HEK293 (cell line): ENCODE results near the gene PIP4K2B.

Experiments
- GLIS2 ChIP-seq: fragments of 450-650 bp; formaldehyde crosslinking; IDR thresholded peaks from 2 replicates; pipeline ENCODE4 v1.5.1; 2016; ENCODE audit warnings: missing biosample characterization, missing genetic modification characterization
- WT1 ChIP-seq: fragments of 450-650 bp; formaldehyde crosslinking; IDR thresholded peaks from 2 replicates; pipeline ENCODE4 v1.5.1; 2016; ENCODE audit warnings: missing biosample characterization, missing genetic modification characterization
- ZNF155 ChIP-seq: fragments of 450-650 bp; formaldehyde crosslinking; IDR thresholded peaks from 2 replicates; pipeline ENCODE4 v1.5.1; 2016; ENCODE audit warnings: missing biosample characterization, missing genetic modification characterization
- ZNF211 ChIP-seq: fragments of 450-650 bp; formaldehyde crosslinking; IDR thresholded peaks from 2 replicates; pipeline ENCODE4 v1.5.1; 2016; ENCODE audit warnings: low read depth, missing biosample characterization, missing genetic modification characterization
- ZNF221 ChIP-seq: fragments of 450-650 bp; formaldehyde crosslinking; IDR thresholded peaks from 2 replicates; pipeline ENCODE4 v1.5.1; 2017; ENCODE audit warnings: missing biosample characterization, missing genetic modification characterization, borderline replicate concordance
- ZNF292 ChIP-seq: fragments of 450-650 bp; formaldehyde crosslinking; IDR thresholded peaks from 2 replicates; pipeline ENCODE4 v1.5.1; 2016; ENCODE audit warnings: low read depth, missing biosample characterization, missing genetic modification characterization, borderline replicate concordance
- ZNF311 ChIP-seq: fragments of 450-650 bp; formaldehyde crosslinking; IDR thresholded peaks from 2 replicates; pipeline ENCODE4 v1.5.1; 2017; ENCODE audit warnings: missing biosample characterization, missing genetic modification characterization, borderline replicate concordance
- ZNF335 ChIP-seq: fragments of 450-650 bp; formaldehyde crosslinking; conservative IDR thresholded peaks from 2 replicates; pipeline ENCODE4 v1.5.1; 2016; ENCODE audit warnings: missing biosample characterization, missing genetic modification characterization
- ZNF510 ChIP-seq: fragments of 450-650 bp; formaldehyde crosslinking; IDR thresholded peaks from 2 replicates; pipeline ENCODE4 v1.5.1; 2018; ENCODE audit warnings: mild to moderate bottlenecking, missing genetic modification characterization, missing biosample characterization; ENCODE audit not compliant: insufficient replicate concordance
- ZNF544 ChIP-seq: fragments of 450-650 bp; formaldehyde crosslinking; IDR thresholded peaks from 2 replicates; pipeline ENCODE4 v1.5.0; 2017; ENCODE audit warnings: missing biosample characterization, missing genetic modification characterization
- ZNF596 ChIP-seq: fragments of 450-650 bp; IDR thresholded peaks from 2 replicates; pipeline ENCODE4 v1.5.0; 2018; ENCODE audit warnings: missing biosample characterization, mild to moderate bottlenecking, missing genetic modification characterization, moderate library complexity
- ZNF626 ChIP-seq: fragments of 450-650 bp; sonication (Bioruptor Pico); formaldehyde crosslinking; IDR thresholded peaks from 2 replicates; pipeline ENCODE4 v1.5.1; 2018; ENCODE audit warnings: missing biosample characterization, missing genetic modification characterization, inconsistent platforms
- ZNF658 ChIP-seq: fragments of 450-650 bp; formaldehyde crosslinking; IDR thresholded peaks from 2 replicates; pipeline ENCODE4; 2016; ENCODE audit warnings: missing biosample characterization, missing genetic modification characterization
- ZNF701 ChIP-seq: fragments of 450-650 bp; formaldehyde crosslinking; IDR thresholded peaks from 2 replicates; pipeline ENCODE4 v1.5.1; 2016; ENCODE audit warnings: missing biosample characterization, missing genetic modification characterization
- ZNF776 ChIP-seq: fragments of 450-650 bp; formaldehyde crosslinking; IDR thresholded peaks from 2 replicates; pipeline ENCODE4 v1.5.0; 2017; ENCODE audit warnings: missing biosample characterization, missing genetic modification characterization, borderline replicate concordance
- ZNF785 ChIP-seq: fragments of 450-650 bp; formaldehyde crosslinking; IDR thresholded peaks from 2 replicates; pipeline ENCODE4 v1.5.1; 2016; ENCODE audit warnings: missing biosample characterization, missing genetic modification characterization
- ZNF837 ChIP-seq: fragments of 450-650 bp; formaldehyde crosslinking; IDR thresholded peaks from 2 replicates; pipeline ENCODE4 v1.5.1; 2016; ENCODE audit warnings: missing biosample characterization, missing genetic modification characterization
- TF ChIP-seq, protein P1 (sequence below): fragments of 450-650 bp; formaldehyde crosslinking; IDR thresholded peaks from 2 replicates; pipeline ENCODE4 v1.5.1; 2016; ENCODE audit warnings: missing biosample characterization, missing genetic modification characterization
- TF ChIP-seq, protein P2 (sequence below): sonication (generic); formaldehyde crosslinking; IDR thresholded peaks from 2 replicates; pipeline ENCODE4 v1.8.1; 2022; ENCODE audit warnings: mild to moderate bottlenecking, moderate library complexity, missing genetic modification reagents
- TF ChIP-seq, protein P3 (sequence below): fragments of 450-650 bp; formaldehyde crosslinking; IDR thresholded peaks from 2 replicates; pipeline ENCODE4 v1.5.1; 2016; ENCODE audit warnings: missing biosample characterization, missing genetic modification characterization, low read depth
- TF ChIP-seq, protein P4 (sequence below): fragments of 450-650 bp; formaldehyde crosslinking; IDR thresholded peaks from 2 replicates; pipeline ENCODE4 v1.5.1; 2017; ENCODE audit warnings: missing biosample characterization, missing genetic modification characterization
- TF ChIP-seq, protein P5 (sequence below): fragments of 450-650 bp; formaldehyde crosslinking; IDR thresholded peaks from 2 replicates; pipeline ENCODE4 v1.5.1; 2017; ENCODE audit warnings: missing biosample characterization, missing genetic modification characterization
- TF ChIP-seq, protein P6 (sequence below): fragments of 450-650 bp; formaldehyde crosslinking; IDR thresholded peaks from 2 replicates; pipeline ENCODE4 v1.5.1; 2016; ENCODE audit warnings: missing biosample characterization, missing genetic modification characterization
- TF ChIP-seq, protein P7 (sequence below): fragments of 450-650 bp; IDR thresholded peaks from 2 replicates; pipeline ENCODE4 v1.5.1; 2018; ENCODE audit warnings: missing biosample characterization, missing genetic modification characterization

PIP4K2B gene

DNA sequence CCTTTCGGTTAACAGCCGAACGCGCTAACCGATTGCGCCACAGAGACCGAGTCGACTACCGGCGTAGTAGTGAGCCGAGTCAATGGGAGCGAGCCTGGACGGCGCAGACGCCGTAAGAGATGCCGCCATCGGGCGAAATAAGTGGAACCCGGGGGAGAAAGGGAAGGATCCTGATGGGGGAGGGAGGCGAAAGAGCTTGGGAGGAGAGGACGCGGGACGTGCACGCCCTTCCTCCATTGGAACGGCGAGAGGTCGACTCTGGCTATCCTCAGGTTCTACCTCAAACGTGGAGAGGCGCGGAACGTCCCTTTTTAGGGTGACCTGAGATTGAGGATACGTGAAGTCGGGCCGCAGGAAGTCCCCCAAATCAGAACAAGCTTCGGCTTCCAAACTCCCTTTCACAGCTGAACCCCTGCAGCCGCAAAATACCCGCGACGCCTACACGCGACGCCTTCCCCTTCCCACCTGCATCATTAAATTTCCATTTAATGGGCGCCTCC is 47.5 kb downstream of the PIP4K2B start (continued):
- TF ChIP-seq, protein P1, sequence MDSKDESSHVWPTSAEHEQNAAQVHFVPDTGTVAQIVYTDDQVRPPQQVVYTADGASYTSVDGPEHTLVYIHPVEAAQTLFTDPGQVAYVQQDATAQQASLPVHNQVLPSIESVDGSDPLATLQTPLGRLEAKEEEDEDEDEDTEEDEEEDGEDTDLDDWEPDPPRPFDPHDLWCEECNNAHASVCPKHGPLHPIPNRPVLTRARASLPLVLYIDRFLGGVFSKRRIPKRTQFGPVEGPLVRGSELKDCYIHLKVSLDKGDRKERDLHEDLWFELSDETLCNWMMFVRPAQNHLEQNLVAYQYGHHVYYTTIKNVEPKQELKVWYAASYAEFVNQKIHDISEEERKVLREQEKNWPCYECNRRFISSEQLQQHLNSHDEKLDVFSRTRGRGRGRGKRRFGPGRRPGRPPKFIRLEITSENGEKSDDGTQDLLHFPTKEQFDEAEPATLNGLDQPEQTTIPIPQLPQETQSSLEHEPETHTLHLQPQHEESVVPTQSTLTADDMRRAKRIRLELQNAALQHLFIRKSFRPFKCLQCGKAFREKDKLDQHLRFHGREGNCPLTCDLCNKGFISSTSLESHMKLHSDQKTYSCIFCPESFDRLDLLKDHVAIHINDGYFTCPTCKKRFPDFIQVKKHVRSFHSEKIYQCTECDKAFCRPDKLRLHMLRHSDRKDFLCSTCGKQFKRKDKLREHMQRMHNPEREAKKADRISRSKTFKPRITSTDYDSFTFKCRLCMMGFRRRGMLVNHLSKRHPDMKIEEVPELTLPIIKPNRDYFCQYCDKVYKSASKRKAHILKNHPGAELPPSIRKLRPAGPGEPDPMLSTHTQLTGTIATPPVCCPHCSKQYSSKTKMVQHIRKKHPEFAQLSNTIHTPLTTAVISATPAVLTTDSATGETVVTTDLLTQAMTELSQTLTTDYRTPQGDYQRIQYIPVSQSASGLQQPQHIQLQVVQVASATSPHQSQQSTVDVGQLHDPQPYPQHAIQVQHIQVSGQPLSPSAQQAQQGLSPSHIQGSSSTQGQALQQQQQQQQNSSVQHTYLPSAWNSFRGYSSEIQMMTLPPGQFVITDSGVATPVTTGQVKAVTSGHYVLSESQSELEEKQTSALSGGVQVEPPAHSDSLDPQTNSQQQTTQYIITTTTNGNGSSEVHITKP (tag by site-specific recombination) = peak; percentile 88
- TF ChIP-seq ZNF658 (tag by site-specific recombination) (no peak), ZNF544 (tag by site-specific recombination) (no peak), ZNF785 (tag by site-specific recombination) (no peak), ZNF292 (tag by site-specific recombination) (no peak), ZNF155 (no peak), ZNF776 (tag by site-specific recombination) (no peak), WT1 (tag by site-specific recombination) (peak; percentile 31), ZNF837 (tag by site-specific recombination) (no peak), ZNF510 (tag by site-specific recombination) (no peak), ZNF335 (no peak; the same call in 1 of the 2 replicates), ZNF211 (tag by site-specific recombination) (no peak), ZNF701 (tag by site-specific recombination) (peak; percentile 31; the same call in 1 of the 2 replicates), GLIS2 (tag by site-specific recombination) (peak; percentile 74; the same call in 1 of the 2 replicates), ZNF311 (no peak), ZNF221 (tag by site-specific recombination) (no peak), ZNF626 (tag by site-specific recombination) (no peak), ZNF596 (tag by site-specific recombination) (no peak)
- TF ChIP-seq, protein P2, sequence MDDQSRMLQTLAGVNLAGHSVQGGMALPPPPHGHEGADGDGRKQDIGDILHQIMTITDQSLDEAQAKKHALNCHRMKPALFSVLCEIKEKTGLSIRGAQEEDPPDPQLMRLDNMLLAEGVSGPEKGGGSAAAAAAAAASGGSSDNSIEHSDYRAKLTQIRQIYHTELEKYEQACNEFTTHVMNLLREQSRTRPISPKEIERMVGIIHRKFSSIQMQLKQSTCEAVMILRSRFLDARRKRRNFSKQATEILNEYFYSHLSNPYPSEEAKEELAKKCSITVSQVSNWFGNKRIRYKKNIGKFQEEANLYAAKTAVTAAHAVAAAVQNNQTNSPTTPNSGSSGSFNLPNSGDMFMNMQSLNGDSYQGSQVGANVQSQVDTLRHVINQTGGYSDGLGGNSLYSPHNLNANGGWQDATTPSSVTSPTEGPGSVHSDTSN (CRISPR knock-in tag) = 0 out of 2 replicates have a peak, but pooled peaks have one; percentile 90
- TF ChIP-seq, protein P3, sequence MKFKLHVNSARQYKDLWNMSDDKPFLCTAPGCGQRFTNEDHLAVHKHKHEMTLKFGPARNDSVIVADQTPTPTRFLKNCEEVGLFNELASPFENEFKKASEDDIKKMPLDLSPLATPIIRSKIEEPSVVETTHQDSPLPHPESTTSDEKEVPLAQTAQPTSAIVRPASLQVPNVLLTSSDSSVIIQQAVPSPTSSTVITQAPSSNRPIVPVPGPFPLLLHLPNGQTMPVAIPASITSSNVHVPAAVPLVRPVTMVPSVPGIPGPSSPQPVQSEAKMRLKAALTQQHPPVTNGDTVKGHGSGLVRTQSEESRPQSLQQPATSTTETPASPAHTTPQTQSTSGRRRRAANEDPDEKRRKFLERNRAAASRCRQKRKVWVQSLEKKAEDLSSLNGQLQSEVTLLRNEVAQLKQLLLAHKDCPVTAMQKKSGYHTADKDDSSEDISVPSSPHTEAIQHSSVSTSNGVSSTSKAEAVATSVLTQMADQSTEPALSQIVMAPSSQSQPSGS (tag by site-specific recombination) = no peak
- TF ChIP-seq, protein P4, sequence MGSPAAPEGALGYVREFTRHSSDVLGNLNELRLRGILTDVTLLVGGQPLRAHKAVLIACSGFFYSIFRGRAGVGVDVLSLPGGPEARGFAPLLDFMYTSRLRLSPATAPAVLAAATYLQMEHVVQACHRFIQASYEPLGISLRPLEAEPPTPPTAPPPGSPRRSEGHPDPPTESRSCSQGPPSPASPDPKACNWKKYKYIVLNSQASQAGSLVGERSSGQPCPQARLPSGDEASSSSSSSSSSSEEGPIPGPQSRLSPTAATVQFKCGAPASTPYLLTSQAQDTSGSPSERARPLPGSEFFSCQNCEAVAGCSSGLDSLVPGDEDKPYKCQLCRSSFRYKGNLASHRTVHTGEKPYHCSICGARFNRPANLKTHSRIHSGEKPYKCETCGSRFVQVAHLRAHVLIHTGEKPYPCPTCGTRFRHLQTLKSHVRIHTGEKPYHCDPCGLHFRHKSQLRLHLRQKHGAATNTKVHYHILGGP (tag by site-specific recombination) = no peak
- TF ChIP-seq, protein P5, sequence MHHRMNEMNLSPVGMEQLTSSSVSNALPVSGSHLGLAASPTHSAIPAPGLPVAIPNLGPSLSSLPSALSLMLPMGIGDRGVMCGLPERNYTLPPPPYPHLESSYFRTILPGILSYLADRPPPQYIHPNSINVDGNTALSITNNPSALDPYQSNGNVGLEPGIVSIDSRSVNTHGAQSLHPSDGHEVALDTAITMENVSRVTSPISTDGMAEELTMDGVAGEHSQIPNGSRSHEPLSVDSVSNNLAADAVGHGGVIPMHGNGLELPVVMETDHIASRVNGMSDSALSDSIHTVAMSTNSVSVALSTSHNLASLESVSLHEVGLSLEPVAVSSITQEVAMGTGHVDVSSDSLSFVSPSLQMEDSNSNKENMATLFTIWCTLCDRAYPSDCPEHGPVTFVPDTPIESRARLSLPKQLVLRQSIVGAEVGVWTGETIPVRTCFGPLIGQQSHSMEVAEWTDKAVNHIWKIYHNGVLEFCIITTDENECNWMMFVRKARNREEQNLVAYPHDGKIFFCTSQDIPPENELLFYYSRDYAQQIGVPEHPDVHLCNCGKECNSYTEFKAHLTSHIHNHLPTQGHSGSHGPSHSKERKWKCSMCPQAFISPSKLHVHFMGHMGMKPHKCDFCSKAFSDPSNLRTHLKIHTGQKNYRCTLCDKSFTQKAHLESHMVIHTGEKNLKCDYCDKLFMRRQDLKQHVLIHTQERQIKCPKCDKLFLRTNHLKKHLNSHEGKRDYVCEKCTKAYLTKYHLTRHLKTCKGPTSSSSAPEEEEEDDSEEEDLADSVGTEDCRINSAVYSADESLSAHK = peak; percentile 49
- TF ChIP-seq, protein P6, sequence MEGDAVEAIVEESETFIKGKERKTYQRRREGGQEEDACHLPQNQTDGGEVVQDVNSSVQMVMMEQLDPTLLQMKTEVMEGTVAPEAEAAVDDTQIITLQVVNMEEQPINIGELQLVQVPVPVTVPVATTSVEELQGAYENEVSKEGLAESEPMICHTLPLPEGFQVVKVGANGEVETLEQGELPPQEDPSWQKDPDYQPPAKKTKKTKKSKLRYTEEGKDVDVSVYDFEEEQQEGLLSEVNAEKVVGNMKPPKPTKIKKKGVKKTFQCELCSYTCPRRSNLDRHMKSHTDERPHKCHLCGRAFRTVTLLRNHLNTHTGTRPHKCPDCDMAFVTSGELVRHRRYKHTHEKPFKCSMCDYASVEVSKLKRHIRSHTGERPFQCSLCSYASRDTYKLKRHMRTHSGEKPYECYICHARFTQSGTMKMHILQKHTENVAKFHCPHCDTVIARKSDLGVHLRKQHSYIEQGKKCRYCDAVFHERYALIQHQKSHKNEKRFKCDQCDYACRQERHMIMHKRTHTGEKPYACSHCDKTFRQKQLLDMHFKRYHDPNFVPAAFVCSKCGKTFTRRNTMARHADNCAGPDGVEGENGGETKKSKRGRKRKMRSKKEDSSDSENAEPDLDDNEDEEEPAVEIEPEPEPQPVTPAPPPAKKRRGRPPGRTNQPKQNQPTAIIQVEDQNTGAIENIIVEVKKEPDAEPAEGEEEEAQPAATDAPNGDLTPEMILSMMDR (tag by site-specific recombination) = no peak
- TF ChIP-seq, protein P7, sequence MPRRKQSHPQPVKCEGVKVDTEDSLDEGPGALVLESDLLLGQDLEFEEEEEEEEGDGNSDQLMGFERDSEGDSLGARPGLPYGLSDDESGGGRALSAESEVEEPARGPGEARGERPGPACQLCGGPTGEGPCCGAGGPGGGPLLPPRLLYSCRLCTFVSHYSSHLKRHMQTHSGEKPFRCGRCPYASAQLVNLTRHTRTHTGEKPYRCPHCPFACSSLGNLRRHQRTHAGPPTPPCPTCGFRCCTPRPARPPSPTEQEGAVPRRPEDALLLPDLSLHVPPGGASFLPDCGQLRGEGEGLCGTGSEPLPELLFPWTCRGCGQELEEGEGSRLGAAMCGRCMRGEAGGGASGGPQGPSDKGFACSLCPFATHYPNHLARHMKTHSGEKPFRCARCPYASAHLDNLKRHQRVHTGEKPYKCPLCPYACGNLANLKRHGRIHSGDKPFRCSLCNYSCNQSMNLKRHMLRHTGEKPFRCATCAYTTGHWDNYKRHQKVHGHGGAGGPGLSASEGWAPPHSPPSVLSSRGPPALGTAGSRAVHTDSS (tag by site-specific recombination) = peak; percentile 37; the same call in 1 of the 2 replicates
